T-cell (primary cell): Measurements from ENCODE around the gene FRMPD1. TPM values are rescaled to one million over a fixed set of nuclear protein-coding genes. Genes with fewer than 3 reads are reported as not detected.
"Not testable (repeated sequence)": the region's sequence is repeated elsewhere in the genome, so short reads cannot be mapped to it uniquely, and the experiment has no call there.

Source experiments
- ATAC-seq, 4 experiments: fragments of 200-7000 bp in 3 of 4; fragments of 150-1000 bp in 1 of 4; cut with Tn5 transposase; replicated peaks in 1 of 4; 1 replicate in 3 of 4; 2 replicates in 1 of 4; pipeline ENCODE4 v1.10.0; 2021; ENCODE audit warnings: moderate library complexity in 3 of 4, mild to moderate bottlenecking in 2 of 4, moderate number of reproducible peaks in 1 of 4
- CTCF ChIA-PET, 2 donors: fragments of 300-600 bp; sonication (Branson Sonifier 250); formaldehyde crosslinking; loops; one replicate each; lab custom pipeline; 2022; ENCODE audit warnings: antibody characterized with exemption in 2 of 2; lab: Charles Lee
- POLR2A ChIA-PET, 2 donors: fragments of 300-600 bp; sonication (Branson Sonifier 250); formaldehyde crosslinking; loops; one replicate each; lab custom pipeline; 2022; ENCODE audit warnings: antibody characterized with exemption in 2 of 2; lab: Charles Lee
- DNase-seq, 35 experiments: peaks; one replicate each; pipeline versions ENCODE4 v3.0.0 to v3.0.0-alpha.2; 2013 to 2023
- H3K27ac ChIP-seq: one replicate; pipeline ENCODE4 v1.5.1; 2013; ENCODE audit warnings: low read length
- H3K27me3 ChIP-seq, 2 experiments: replicated peaks in 1 of 2; 1 replicate in 1 of 2; 2 replicates in 1 of 2; pipeline versions ENCODE4 v1.6.1 to v1.7.0; 2013; ENCODE audit warnings: low read length in 1 of 2, mixed read lengths in 1 of 2; ENCODE audit not compliant: control insufficient read depth in 2 of 2, insufficient read depth in 2 of 2; ENCODE audit errors: extremely low read depth in 1 of 2
- H3K36me3 ChIP-seq, 2 donors: 1 replicate in 1 of 2; 2 replicates in 1 of 2; pipeline versions ENCODE4 v1.6.1 to v1.7.0; 2013; ENCODE audit warnings: low read length in 1 of 2; ENCODE audit not compliant: control insufficient read depth in 2 of 2, insufficient read depth in 1 of 2; ENCODE audit errors: extremely low read depth in 1 of 2
- H3K4me1 ChIP-seq, 2 experiments: 1 replicate in 1 of 2; 2 replicates in 1 of 2; pipeline versions ENCODE4 v1.6.1 to v1.7.0; 2013; ENCODE audit warnings: low read length in 2 of 2, mixed read lengths in 1 of 2; ENCODE audit not compliant: insufficient read depth in 2 of 2, control insufficient read depth in 1 of 2; ENCODE audit errors: extremely low read depth in 1 of 2
- H3K4me3 ChIP-seq, 2 donors: 1 replicate in 1 of 2; 2 replicates in 1 of 2; pipeline versions ENCODE4 v1.5.1 to v1.7.0; 2013; ENCODE audit warnings: mild to moderate bottlenecking in 2 of 2, low read length in 1 of 2, moderate library complexity in 1 of 2; ENCODE audit not compliant: control insufficient read depth in 1 of 2; ENCODE audit errors: extremely low read depth in 1 of 2
- H3K9me3 ChIP-seq: 2 replicates; pipeline ENCODE4 v1.7.0; 2013
- H3K27ac Mint-ChIP-seq, 2 donors: one replicate each; pipeline ENCODE4 v1.8.0; 2020 to 2021; ENCODE audit warnings: mild to moderate bottlenecking in 2 of 2, mixed read lengths in 2 of 2
- H3K27me3 Mint-ChIP-seq, 2 donors: one replicate each; pipeline ENCODE4 v1.8.0; 2021 to 2022; ENCODE audit warnings: mixed read lengths in 2 of 2
- H3K36me3 Mint-ChIP-seq: one replicate; pipeline ENCODE4 v1.8.0; 2021; ENCODE audit warnings: mixed read lengths
- H3K4me1 Mint-ChIP-seq, 3 donors: one replicate each; pipeline ENCODE4 v1.8.0; 2020 to 2022; ENCODE audit warnings: mixed read lengths in 3 of 3, mild to moderate bottlenecking in 1 of 3
- H3K4me3 Mint-ChIP-seq, 3 donors: one replicate each; pipeline ENCODE4 v1.8.0; 2020 to 2022; ENCODE audit warnings: mild to moderate bottlenecking in 3 of 3, mixed read lengths in 3 of 3, moderate library complexity in 3 of 3
- H3K9me3 Mint-ChIP-seq, 3 donors: one replicate each; pipeline ENCODE4 v1.8.0; 2020 to 2022; ENCODE audit warnings: mixed read lengths in 3 of 3
- WGBS: methylation state at CpG from one replicate; pipeline ENCODE4 v1.1.5; 2013; ENCODE audit warnings: missing lambda C conversion rate; ENCODE audit not compliant: insufficient coverage; 5-methylcytosine and 5-hydroxymethylcytosine counted together
- total RNA-seq, 35 experiments: library from RNA in 6 of 35; stranded (reverse) in 6 of 35; fragments of 120-200 nt in 1 of 35; gene quantifications; one replicate each; pipeline versions ENCODE4 v1.2.1 to v1.2.4 and lab custom pipeline; 2013 to 2026

FRMPD1 gene
- total RNA-seq, 5 donors from 2014 or later (not counting 1 experiment from before 2014, with no cell fraction given), result not detected

DNA sequence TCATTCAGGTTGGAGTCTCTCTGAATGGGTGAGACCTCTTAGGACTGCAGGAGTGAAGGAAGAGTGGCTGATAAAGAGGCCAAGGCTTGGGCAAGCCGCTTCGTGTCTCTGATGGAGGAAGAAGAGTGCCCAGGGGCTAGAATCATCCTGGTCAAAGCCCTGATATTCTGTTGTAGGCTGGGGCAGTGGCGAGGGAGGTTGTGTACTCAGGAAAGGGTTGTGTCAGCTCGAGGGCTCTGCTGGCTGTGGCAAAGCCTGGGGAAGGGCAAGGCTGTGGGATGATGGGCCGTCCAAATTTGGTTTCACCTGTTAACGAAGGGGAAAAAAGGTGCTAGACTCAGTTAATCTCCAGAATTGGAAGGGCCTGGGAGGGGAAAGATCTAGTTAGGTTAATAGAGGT lies 100.4 kb downstream of the FRMPD1 start:
- ATAC-seq (no peak), DNase-seq (no peak)
- CTCF ChIA-PET, result no interaction called here
- H3K27me3 ChIP-seq, result no peaks in the 10 kb centered on the region
- no peak overlapping the region for H3K4me3 ChIP-seq
- 89% methylated on average over 5 of the region's 6 CpGs for WGBS
- Mint-ChIP-seq H3K4me1 (peaks cover 22 to 33% (median 33%) of the 10 kb centered on the region in 3 donors), H3K27me3 (no peaks in the 10 kb centered on the region), H3K36me3 (no peaks in the 10 kb centered on the region), H3K27ac (no peak overlapping the region), H3K4me3 (peak overlapping the region; percentile 8 to 25 (median 23)), H3K9me3 (no peaks in the 10 kb centered on the region)
- peaks cover 10 to 21% of the 10 kb centered on the region in 2 experiments for H3K4me1 ChIP-seq
- H3K9me3 ChIP-seq, result no peaks in the 10 kb centered on the region
- no peak overlapping the region for H3K27ac ChIP-seq
- no peaks in the 10 kb centered on the region for H3K36me3 ChIP-seq
- POLR2A ChIA-PET, result interaction anchor here in 1 of 2 donors (0.6 kb wide), 1 partner anchor 12 kb away, joined by 6 read pairs; no protein-coding TSS in a partner anchor

DNA sequence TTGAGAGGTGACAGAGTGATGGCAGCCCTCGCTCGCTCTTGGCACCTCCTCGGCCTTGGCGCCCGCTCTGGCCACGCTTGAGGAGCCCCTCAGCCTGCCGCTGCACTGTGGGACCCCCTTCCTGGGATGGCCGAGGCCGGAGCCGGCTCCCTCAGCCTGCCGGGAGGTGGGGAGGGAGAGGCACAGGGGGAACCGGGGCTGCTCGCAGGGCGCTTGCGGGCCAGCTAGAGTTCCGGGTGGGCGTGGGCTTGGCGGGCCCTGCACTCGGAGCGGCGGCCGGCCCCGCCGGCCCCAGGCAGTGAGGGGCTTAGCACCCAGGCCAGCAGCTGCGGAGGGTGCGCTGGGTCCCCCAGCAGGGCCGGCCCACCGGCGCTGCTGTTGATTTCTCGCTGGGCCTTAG lies 101.0 kb downstream of the FRMPD1 start:
- H3K27ac ChIP-seq, H3K36me3 ChIP-seq, POLR2A ChIA-PET, H3K27me3 ChIP-seq, H3K27ac Mint-ChIP-seq, H3K9me3 Mint-ChIP-seq, CTCF ChIA-PET, H3K4me3 Mint-ChIP-seq, H3K36me3 Mint-ChIP-seq, H3K4me3 ChIP-seq, H3K9me3 ChIP-seq, ATAC-seq, DNase-seq, H3K27me3 Mint-ChIP-seq: not testable (repeated sequence)
- peaks cover 10 to 21% of the 10 kb centered on the region in 2 experiments for H3K4me1 ChIP-seq
- peaks cover 24 to 36% (median 36%) of the 10 kb centered on the region in 3 donors for H3K4me1 Mint-ChIP-seq
- 95% methylated on average over 22 of the region's 30 CpGs for WGBS

GRCh38 chr9:37752112-37752511 lies 101.4 kb downstream of the FRMPD1 start:
- H3K27me3 Mint-ChIP-seq, H3K27ac ChIP-seq, H3K36me3 Mint-ChIP-seq, POLR2A ChIA-PET, H3K27me3 ChIP-seq, CTCF ChIA-PET, H3K4me3 ChIP-seq, DNase-seq, ATAC-seq, H3K9me3 Mint-ChIP-seq, H3K9me3 ChIP-seq, H3K36me3 ChIP-seq, H3K27ac Mint-ChIP-seq: not testable (repeated sequence)
- WGBS, result 96% methylated on average over 8 of the region's 13 CpGs
- peaks cover 27 to 37% (median 37%) of the 10 kb centered on the region in 3 donors for H3K4me1 Mint-ChIP-seq
- peak overlapping the region; percentile 95 to 97 (median 96) for H3K4me3 Mint-ChIP-seq
- H3K4me1 ChIP-seq, result peaks cover 10 to 21% of the 10 kb centered on the region in 2 experiments

DNA sequence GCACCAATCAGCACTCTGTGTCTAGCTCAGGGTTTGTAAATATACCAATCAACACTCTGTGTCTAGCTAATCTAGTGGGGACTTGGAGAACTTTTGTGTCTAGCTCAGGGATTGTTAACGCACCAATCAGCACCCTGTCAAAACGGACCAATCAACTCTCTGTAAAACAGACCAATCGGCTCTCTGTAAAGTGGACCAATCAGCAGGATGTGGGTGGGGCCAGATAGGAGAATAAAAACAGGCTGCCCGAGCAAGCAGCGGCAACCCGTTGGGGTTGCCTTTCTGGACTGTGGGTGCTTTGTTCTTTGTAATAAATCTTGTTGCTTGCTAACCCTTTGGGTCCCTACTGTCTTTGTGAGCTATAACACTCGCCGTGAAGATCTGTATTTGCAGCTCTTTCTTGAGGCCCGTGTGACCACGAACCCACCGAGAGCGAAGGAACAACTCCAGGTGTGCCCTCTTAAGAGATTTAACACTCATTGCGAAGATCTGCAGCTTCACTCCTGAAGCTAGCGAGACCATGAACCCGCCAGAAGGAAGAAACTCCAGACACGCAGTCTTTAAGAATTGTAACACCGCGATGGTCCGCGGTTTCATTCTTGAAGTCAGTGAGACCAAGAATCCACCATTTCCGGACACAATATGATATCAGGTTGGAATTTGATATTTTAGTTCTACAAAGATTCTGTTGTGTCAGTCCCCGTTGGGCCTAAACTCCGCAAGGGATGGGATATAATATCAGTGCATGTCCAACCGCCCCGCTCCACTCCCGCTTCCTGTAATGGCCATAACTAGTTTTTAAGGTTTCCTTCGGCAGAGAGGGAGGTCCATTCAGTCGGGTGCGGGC lies 102.1 kb downstream of the FRMPD1 start:
- Mint-ChIP-seq H3K4me3 (peak overlapping the region; percentile 95 to 97 (median 96)), H3K36me3 (no peaks in the 10 kb centered on the region), H3K27me3 (no peaks in the 10 kb centered on the region), H3K4me1 (peaks cover 30 to 42% (median 41%) of the 10 kb centered on the region in 3 donors), H3K27ac (peak overlapping the region; percentile 89 to 90), H3K9me3 (no peaks in the 10 kb centered on the region)
- ATAC-seq, result peak in 1 of 4 experiments; percentile 6
- POLR2A ChIA-PET, result interaction anchor here in 1 of 2 donors (0.6 kb wide), 1 partner anchor 10 kb away, joined by 3 read pairs; no protein-coding TSS in a partner anchor
- peaks cover 10 to 21% of the 10 kb centered on the region in 2 experiments for H3K4me1 ChIP-seq
- H3K4me3 ChIP-seq, result peak overlapping the region; percentile 77 to 97
- CTCF ChIA-PET, result interaction anchor here in 1 of 2 donors (0.7 kb wide), 2 partner anchors 29 to 37 kb away, joined by 5 to 6 read pairs; no protein-coding TSS in a partner anchor
- H3K9me3 ChIP-seq, result no peaks in the 10 kb centered on the region
- H3K27ac ChIP-seq, result peak overlapping the region; percentile 71
- no peaks in the 10 kb centered on the region for H3K27me3 ChIP-seq
- peaks cover 0 to 4% of the 10 kb centered on the region in 2 donors for H3K36me3 ChIP-seq
- 98% methylated on average over 16 of the region's 29 CpGs for WGBS
- DNase-seq, result peak in 1 of 35 experiments; percentile 9

DNA sequence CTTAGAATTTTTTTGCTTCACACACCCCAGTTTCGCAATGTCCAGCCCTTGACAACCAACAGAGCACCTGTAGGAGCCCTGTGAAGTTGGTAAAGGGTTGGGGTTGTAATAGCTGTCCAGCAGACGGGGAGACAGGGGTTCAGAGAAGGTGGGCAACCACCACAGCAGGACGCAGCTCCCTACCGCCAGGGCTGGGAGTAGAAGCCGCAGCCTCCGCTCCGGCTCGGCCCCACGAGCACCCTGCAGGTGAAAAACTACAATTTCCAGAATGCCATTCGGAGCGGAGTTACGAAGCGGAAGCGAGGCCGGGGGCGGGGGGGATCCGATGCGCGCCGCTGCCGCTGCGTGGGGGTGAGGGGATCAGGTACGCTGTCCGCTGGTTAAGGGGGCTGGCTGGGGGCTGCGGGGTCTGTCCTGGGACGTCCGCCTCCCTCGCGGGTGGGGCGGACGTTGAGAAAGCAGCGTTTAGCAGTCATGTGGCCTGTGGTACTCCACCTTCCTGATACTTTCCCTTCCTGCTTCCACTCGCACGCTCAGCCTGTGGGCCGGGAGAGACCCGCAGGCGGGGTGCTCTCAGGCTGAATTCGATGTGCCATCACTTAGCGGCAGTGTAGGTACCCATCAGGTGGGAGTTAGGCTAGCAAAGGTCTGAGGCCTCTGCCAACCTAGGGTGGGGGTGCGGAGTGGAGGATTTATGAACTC lies 102.9 kb downstream of the FRMPD1 start, which contains the start of gene TRMT10B:
TSS of gene TRMT10B (plus strand) at position 317 of the 702 bp plus-strand sequence. CDS start 8,127 bp downstream, outside the sequence.
- peak within 1 kb of the TSS; percentile 89 to 90 for H3K27ac Mint-ChIP-seq
- ChIA-PET POLR2A (interaction anchor here in 1 of 2 donors (0.6 kb wide), 1 partner anchor 11 kb away, joined by 3 read pairs; no protein-coding TSS in a partner anchor), CTCF (interaction anchor here in 1 of 2 donors (0.7 kb wide), 2 partner anchors 28 to 37 kb away, joined by 5 to 6 read pairs; no protein-coding TSS in a partner anchor)
- peak within 1 kb of the TSS; percentile 77 to 97 for H3K4me3 ChIP-seq
- H3K36me3 ChIP-seq, result peaks cover 0 to 4% of the 10 kb centered on the region in 2 donors
- no peaks in the 10 kb centered on the region for H3K9me3 ChIP-seq
- WGBS, result 0% methylated on average over 25 of the region's 40 CpGs
- ATAC-seq, result peak; percentile 94 to 96 (median 95)
- peaks cover 34 to 45% (median 43%) of the 10 kb centered on the region in 3 donors for H3K4me1 Mint-ChIP-seq
- H3K27me3 ChIP-seq, result no peaks in the 10 kb centered on the region
- peak within 1 kb of the TSS; percentile 95 to 97 (median 96) for H3K4me3 Mint-ChIP-seq
- H3K27ac ChIP-seq, result peak within 1 kb of the TSS; percentile 71
- peaks cover 10 to 21% of the 10 kb centered on the region in 2 experiments for H3K4me1 ChIP-seq
- no peaks in the 10 kb centered on the region for H3K9me3 Mint-ChIP-seq
- DNase-seq, result peak; percentile 37 to 82 (median 62)
- no peaks in the 10 kb centered on the region for H3K36me3 Mint-ChIP-seq
- H3K27me3 Mint-ChIP-seq, result no peaks in the 10 kb centered on the region

GRCh38 chr9:37758747-37759146 lies 108.0 kb downstream of the FRMPD1 start:
- H3K9me3 ChIP-seq, result no peaks in the 10 kb centered on the region
- POLR2A ChIA-PET, result no interaction called here
- Mint-ChIP-seq H3K9me3 (no peaks in the 10 kb centered on the region), H3K27me3 (no peaks in the 10 kb centered on the region), H3K27ac (no peak overlapping the region), H3K4me3 (no peak overlapping the region), H3K4me1 (peaks cover 33 to 40% (median 38%) of the 10 kb centered on the region in 3 donors), H3K36me3 (peaks cover 10% of the 10 kb centered on the region)
- H3K36me3 ChIP-seq, result peaks cover 0 to 10% of the 10 kb centered on the region in 2 donors
- H3K27me3 ChIP-seq, result no peaks in the 10 kb centered on the region
- ATAC-seq, result no peak
- H3K4me1 ChIP-seq, result peaks cover 10 to 12% of the 10 kb centered on the region in 2 experiments
- DNase-seq, result no peak
- CTCF ChIA-PET, result interaction anchor here in 1 of 2 donors (0.7 kb wide), 1 partner anchor 136 kb away, joined by 4 read pairs; no protein-coding TSS in a partner anchor
- no peak overlapping the region for H3K27ac ChIP-seq
- WGBS, result 100% methylated on average over 2 of the region's 3 CpGs
- no peak overlapping the region for H3K4me3 ChIP-seq
